Loucy (cell line): Measurements from ENCODE around the gene ZNF581.

ENCODE experiments used
- H2AFZ ChIP-seq: fragments of 200-600 bp; sonication (generic); 2 replicates; pipeline ENCODE4 v1.6.0; 2016; ENCODE audit warnings: antibody characterized with exemption, mild to moderate bottlenecking, low read length, moderate library complexity
- H3F3A ChIP-seq: fragments of 200-600 bp; 2 replicates; pipeline ENCODE4 v1.6.0; 2016; ENCODE audit warnings: antibody characterized with exemption, low read depth, mild to moderate bottlenecking
- H3K27me3 ChIP-seq: fragments of 200-600 bp; sonication (generic); 2 replicates; pipeline ENCODE4 v1.6.1; 2014; ENCODE audit warnings: low read length, mild to moderate bottlenecking; ENCODE audit not compliant: insufficient read depth, poor library complexity, severe bottlenecking
- H3K36me3 ChIP-seq: fragments of 200-600 bp; sonication (generic); 2 replicates; pipeline ENCODE4 v1.6.1; 2016; ENCODE audit warnings: low read length; ENCODE audit not compliant: insufficient read depth
- H3K4me1 ChIP-seq: fragments of 200-600 bp; sonication (generic); 2 replicates; pipeline ENCODE4 v1.5.1; 2014; ENCODE audit warnings: low read length, mild to moderate bottlenecking; ENCODE audit not compliant: insufficient read depth, poor library complexity, severe bottlenecking
- H3K4me2 ChIP-seq: fragments of 200-600 bp; sonication (generic); 2 replicates; pipeline ENCODE4 v1.6.0; 2014; ENCODE audit warnings: antibody characterized with exemption, low read length, low read depth, mild to moderate bottlenecking; ENCODE audit not compliant: poor library complexity, severe bottlenecking
- H3K4me3 ChIP-seq: fragments of 200-600 bp; sonication (generic); 2 replicates; pipeline ENCODE4 v1.5.1; 2014; ENCODE audit warnings: low read length, mild to moderate bottlenecking, mixed read lengths; ENCODE audit not compliant: poor library complexity, severe bottlenecking
- H3K79me2 ChIP-seq: fragments of 200-600 bp; sonication (generic); 2 replicates; pipeline ENCODE4 v1.6.1; 2014; ENCODE audit warnings: low read length; ENCODE audit not compliant: insufficient read depth
- H3K9ac ChIP-seq: fragments of 200-600 bp; sonication (generic); 2 replicates; pipeline ENCODE4 v1.6.0; 2014; ENCODE audit warnings: mild to moderate bottlenecking, low read depth, low read length, moderate library complexity; ENCODE audit not compliant: poor library complexity, severe bottlenecking
- H3K9me2 ChIP-seq: fragments of 200-600 bp; sonication (generic); replicated peaks from 2 replicates; pipeline ENCODE4 v1.6.1; 2016; ENCODE audit warnings: low read depth, low read length, mixed read lengths
- H3K9me3 ChIP-seq: fragments of 200-600 bp; sonication (generic); 2 replicates; pipeline ENCODE4 v1.6.1; 2014; ENCODE audit warnings: mild to moderate bottlenecking, antibody characterized with exemption, low read length, low read depth; ENCODE audit not compliant: insufficient read depth
- H4K20me1 ChIP-seq: fragments of 200-600 bp; sonication (generic); 2 replicates; pipeline ENCODE4 v1.6.0; 2014; ENCODE audit warnings: antibody characterized with exemption, low read length, mild to moderate bottlenecking; ENCODE audit not compliant: insufficient read depth, poor library complexity, severe bottlenecking
- EZH2phosphoT487 ChIP-seq: fragments of 200-600 bp; IDR thresholded peaks from 2 replicates; pipeline ENCODE4 v1.6.1; 2018; ENCODE audit warnings: antibody characterized with exemption, mild to moderate bottlenecking, moderate library complexity, borderline replicate concordance
- TF ChIP-seq, protein P1 (sequence below): fragments of 200-600 bp; sonication (generic); conservative IDR thresholded peaks from 2 replicates; pipeline ENCODE4 v1.5.1; 2014; ENCODE audit warnings: mild to moderate bottlenecking, antibody characterized with exemption, low read length

Gene ZNF581

DNA sequence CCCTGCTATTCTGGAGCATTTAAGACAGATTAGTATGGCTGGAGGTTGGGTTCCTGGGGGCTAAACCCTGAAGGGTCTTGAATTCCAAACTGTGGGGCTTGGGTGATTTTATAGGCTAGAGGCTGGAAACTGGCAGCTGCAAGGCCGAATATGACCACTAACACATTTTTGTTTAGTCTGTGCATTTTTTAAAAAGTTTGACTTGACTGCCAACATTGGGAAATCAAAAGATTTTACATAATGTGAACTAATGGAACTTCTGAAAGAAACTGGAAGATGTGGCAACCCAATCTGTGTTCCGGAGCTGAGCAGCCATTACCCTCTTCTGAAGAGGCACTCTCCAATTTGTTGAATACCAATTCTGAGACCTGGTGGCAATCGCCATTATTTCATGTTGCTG, 24.2 kb upstream of the ZNF581 start:
- no peak overlapping the region for H3K9ac ChIP-seq
- no peaks in the 10 kb centered on the region for H3K9me3 ChIP-seq
- H3K4me3 ChIP-seq, result no peak overlapping the region
- H4K20me1 ChIP-seq, result peaks cover 6% of the 10 kb centered on the region
- H3K36me3 ChIP-seq, result peaks cover 14% of the 10 kb centered on the region; the same call in 1 of the 2 replicates
- no peak for TF ChIP-seq EZH2phosphoT487
- TF ChIP-seq, protein P1, sequence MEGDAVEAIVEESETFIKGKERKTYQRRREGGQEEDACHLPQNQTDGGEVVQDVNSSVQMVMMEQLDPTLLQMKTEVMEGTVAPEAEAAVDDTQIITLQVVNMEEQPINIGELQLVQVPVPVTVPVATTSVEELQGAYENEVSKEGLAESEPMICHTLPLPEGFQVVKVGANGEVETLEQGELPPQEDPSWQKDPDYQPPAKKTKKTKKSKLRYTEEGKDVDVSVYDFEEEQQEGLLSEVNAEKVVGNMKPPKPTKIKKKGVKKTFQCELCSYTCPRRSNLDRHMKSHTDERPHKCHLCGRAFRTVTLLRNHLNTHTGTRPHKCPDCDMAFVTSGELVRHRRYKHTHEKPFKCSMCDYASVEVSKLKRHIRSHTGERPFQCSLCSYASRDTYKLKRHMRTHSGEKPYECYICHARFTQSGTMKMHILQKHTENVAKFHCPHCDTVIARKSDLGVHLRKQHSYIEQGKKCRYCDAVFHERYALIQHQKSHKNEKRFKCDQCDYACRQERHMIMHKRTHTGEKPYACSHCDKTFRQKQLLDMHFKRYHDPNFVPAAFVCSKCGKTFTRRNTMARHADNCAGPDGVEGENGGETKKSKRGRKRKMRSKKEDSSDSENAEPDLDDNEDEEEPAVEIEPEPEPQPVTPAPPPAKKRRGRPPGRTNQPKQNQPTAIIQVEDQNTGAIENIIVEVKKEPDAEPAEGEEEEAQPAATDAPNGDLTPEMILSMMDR, result no peak
- peaks cover 11% of the 10 kb centered on the region for H3K4me1 ChIP-seq
- H3K27me3 ChIP-seq, result no peaks in the 10 kb centered on the region
- no peaks in the 10 kb centered on the region for H3K9me2 ChIP-seq
- H3K4me2 ChIP-seq, result no peak overlapping the region
- no peak overlapping the region for H2AFZ ChIP-seq
- no peaks in the 10 kb centered on the region for H3F3A ChIP-seq
- H3K79me2 ChIP-seq, result 0 out of 2 replicates have a peak, but pooled peaks cover 7% of the 10 kb centered on the region

DNA sequence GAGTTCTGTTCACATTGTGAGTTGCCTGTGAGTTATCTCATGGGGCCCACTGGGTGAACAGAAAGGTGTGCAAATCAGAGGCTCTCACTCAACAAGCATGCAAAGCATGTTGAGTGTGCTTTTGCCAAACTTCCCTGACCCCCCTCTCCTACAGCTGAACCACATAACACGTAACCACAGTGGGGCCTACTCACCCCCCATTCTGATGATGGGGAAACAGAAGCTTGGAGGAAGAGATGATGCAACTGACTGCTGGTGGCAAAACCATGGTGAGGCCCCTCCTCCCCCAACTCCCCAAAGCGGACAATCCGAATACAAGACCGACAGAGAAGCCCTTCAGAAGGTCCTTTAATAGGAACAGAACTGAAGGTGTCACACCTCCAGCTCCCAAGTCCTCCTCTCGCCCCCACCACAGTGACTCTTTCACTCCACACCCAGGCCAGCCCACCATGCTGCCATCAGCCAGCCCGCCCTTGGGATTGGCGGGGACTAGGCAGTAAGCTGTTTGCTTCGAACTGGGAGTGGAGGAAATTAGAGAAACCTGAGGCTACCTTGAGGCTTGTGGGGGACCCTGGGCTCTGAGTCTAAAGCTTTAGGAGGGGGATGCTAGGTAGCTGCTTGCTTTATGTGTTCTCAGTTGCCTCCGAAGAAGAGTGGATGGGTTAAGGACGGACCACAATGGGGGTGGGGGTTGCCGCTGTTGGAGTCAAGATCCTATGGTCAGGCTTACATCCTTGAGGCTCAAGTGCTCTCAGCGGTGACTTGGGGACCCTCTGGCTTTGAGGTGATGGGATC, 22.8 kb upstream of the ZNF581 start:
- H3K36me3 ChIP-seq, result peaks cover 10% of the 10 kb centered on the region; the same call in 1 of the 2 replicates
- no peaks in the 10 kb centered on the region for H3F3A ChIP-seq
- TF ChIP-seq, protein P1, result no peak
- no peak for TF ChIP-seq EZH2phosphoT487

DNA sequence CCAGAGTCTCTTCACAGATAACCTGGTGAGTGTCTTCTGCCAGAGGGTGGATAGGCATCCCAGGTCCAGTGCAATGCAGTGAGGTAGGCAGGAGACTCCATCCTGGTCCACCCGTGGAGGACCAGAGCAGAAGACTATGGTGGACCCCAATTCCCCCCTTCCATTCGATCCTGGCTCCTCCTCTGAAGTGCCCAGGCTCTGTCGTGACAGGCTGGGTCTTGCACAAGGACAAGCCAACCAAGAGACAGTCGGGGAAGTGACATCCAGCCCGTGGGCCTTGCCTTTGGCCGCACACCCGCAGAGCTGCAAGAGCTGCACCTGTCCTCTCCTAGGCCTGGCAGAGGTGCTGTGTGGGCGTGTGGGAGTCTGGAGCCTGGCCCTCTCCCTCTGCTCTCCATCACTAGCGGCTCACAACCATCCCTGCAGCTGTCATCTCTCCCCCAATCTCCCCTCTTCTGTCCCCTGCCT, 22.2 kb upstream of the ZNF581 start:
- Histone ChIP-seq H3K9ac (no peak overlapping the region), H3K4me1 (peaks cover 16% of the 10 kb centered on the region), H3K4me2 (no peak overlapping the region)

More for the DNA sequence above, 22.8 kb upstream of the ZNF581 start:
- no peak overlapping the region for H2AFZ ChIP-seq
- H3K9ac ChIP-seq, result no peak overlapping the region
- H3K9me2 ChIP-seq, result no peaks in the 10 kb centered on the region
- no peaks in the 10 kb centered on the region for H3K27me3 ChIP-seq
- H3K79me2 ChIP-seq, result 0 out of 2 replicates have a peak, but pooled peaks cover 7% of the 10 kb centered on the region
- H4K20me1 ChIP-seq, result peaks cover 6% of the 10 kb centered on the region
- peaks cover 16% of the 10 kb centered on the region for H3K4me1 ChIP-seq
- H3K4me3 ChIP-seq, result no peak overlapping the region
- no peaks in the 10 kb centered on the region for H3K9me3 ChIP-seq
- no peak overlapping the region for H3K4me2 ChIP-seq

More for the DNA sequence above, 22.2 kb upstream of the ZNF581 start:
- Histone ChIP-seq H2AFZ (no peak overlapping the region), H3F3A (no peaks in the 10 kb centered on the region), H3K4me3 (no peak overlapping the region), H3K36me3 (peaks cover 10% of the 10 kb centered on the region; the same call in 1 of the 2 replicates), H3K9me3 (no peaks in the 10 kb centered on the region), H3K79me2 (0 out of 2 replicates have a peak, but pooled peaks cover 7% of the 10 kb centered on the region), H3K27me3 (no peaks in the 10 kb centered on the region), H4K20me1 (peaks cover 6% of the 10 kb centered on the region), H3K9me2 (no peaks in the 10 kb centered on the region)
- TF ChIP-seq, protein P1, result no peak
- no peak for TF ChIP-seq EZH2phosphoT487
